ENCODE results near the gene C2orf69.
A peak's percentile ranks its signal among the peaks of the same experiment; 100 is the strongest.

The C2orf69 gene

GRCh38 chr2:199914372-199914958 lies 3.4 kb downstream of the C2orf69 start:
- no peak for DNase-seq

- DNase-seq: no peak
These were observed 5.9 kb downstream of the C2orf69 start for GRCh38 chr2:199916980-199917379.

GRCh38 chr2:199922856-199923255 lies 11.8 kb downstream of the C2orf69 start:
- no peak for DNase-seq

GRCh38 chr2:199923924-199924323 lies 12.8 kb downstream of the C2orf69 start:
- no peak for DNase-seq

- DNase-seq: no peak
These were observed 15.7 kb downstream of the C2orf69 start for GRCh38 chr2:199926806-199927205.

GRCh38 chr2:199928226-199928625 lies 17.1 kb downstream of the C2orf69 start:
- DNase-seq: no peak

GRCh38 chr2:199928626-199929025 lies 17.5 kb downstream of the C2orf69 start:
- DNase-seq: no peak

GRCh38 chr2:199929262-199929661 lies 18.2 kb downstream of the C2orf69 start:
- DNase-seq: no peak

GRCh38 chr2:199932312-199932855 lies 21.3 kb downstream of the C2orf69 start:
- DNase-seq: no peak

- no peak for DNase-seq
These were observed 22.4 kb downstream of the C2orf69 start for GRCh38 chr2:199933466-199933865.

GRCh38 chr2:199936554-199936953 lies 25.5 kb downstream of the C2orf69 start:
- DNase-seq: no peak

GRCh38 chr2:199940373-199940772 lies 29.3 kb downstream of the C2orf69 start:
- DNase-seq: peak in 1 of 3 experiments; percentile 47

GRCh38 chr2:199943373-199943772 lies 32.3 kb downstream of the C2orf69 start:
- no peak for DNase-seq

- DNase-seq: no peak
These were observed 35.1 kb downstream of the C2orf69 start for GRCh38 chr2:199946196-199946595.

- no peak for DNase-seq
These were observed 35.7 kb downstream of the C2orf69 start for GRCh38 chr2:199946836-199947235.

- no peak for DNase-seq
These were observed 39.3 kb downstream of the C2orf69 start for GRCh38 chr2:199950396-199950795.

- no peak for DNase-seq
These were observed 39.9 kb downstream of the C2orf69 start for GRCh38 chr2:199951023-199951422.

- peak in 1 of 3 experiments; percentile 90 for DNase-seq
These were observed 43.9 kb downstream of the C2orf69 start for GRCh38 chr2:199955007-199955338.

GRCh38 chr2:199955339-199956061 lies 44.4 kb downstream of the C2orf69 start, which contains the start of the genes MAIP1 and TYW5:
Gene MAIP1 (plus strand): TSS chr2:199955582. CDS start chr2:199955799, 217 bp downstream.
Gene TYW5 (minus strand): TSS chr2:199955491. CDS start chr2:199955470, 21 bp downstream.
- DNase-seq: peak; percentile 69 to 97 (median 95)

GRCh38 chr2:199956062-199956380 lies 44.9 kb downstream of the C2orf69 start:
- no peak for DNase-seq

GRCh38 chr2:199958014-199958413 lies 46.9 kb downstream of the C2orf69 start:
- no peak for DNase-seq

- no peak for DNase-seq
These were observed 51.1 kb downstream of the C2orf69 start for GRCh38 chr2:199962203-199962602.

GRCh38 chr2:199966405-199966804 lies 55.3 kb downstream of the C2orf69 start:
- no peak for DNase-seq

GRCh38 chr2:199966976-199967375 lies 55.9 kb downstream of the C2orf69 start:
- no peak for DNase-seq
